GM10266 (cell line): ENCODE measurements around the gene NAT10.

Source experiments
- DNase-seq: peaks from one replicate; pipeline ENCODE4 v3.0.0; 2012; ENCODE audit errors: extremely low spot score
- TF ChIP-seq, protein P1 (sequence below): IDR thresholded peaks from 2 replicates; pipeline ENCODE4 v1.5.1; 2012; ENCODE audit warnings: mild to moderate bottlenecking, low read depth; ENCODE audit not compliant: control insufficient read depth, insufficient read depth; ENCODE audit errors: missing control alignments

The NAT10 gene

GRCh38 chr11:34162493-34162820, 57.0 kb downstream of the NAT10 start:
- no peak for DNase-seq
- TF ChIP-seq, protein P1, sequence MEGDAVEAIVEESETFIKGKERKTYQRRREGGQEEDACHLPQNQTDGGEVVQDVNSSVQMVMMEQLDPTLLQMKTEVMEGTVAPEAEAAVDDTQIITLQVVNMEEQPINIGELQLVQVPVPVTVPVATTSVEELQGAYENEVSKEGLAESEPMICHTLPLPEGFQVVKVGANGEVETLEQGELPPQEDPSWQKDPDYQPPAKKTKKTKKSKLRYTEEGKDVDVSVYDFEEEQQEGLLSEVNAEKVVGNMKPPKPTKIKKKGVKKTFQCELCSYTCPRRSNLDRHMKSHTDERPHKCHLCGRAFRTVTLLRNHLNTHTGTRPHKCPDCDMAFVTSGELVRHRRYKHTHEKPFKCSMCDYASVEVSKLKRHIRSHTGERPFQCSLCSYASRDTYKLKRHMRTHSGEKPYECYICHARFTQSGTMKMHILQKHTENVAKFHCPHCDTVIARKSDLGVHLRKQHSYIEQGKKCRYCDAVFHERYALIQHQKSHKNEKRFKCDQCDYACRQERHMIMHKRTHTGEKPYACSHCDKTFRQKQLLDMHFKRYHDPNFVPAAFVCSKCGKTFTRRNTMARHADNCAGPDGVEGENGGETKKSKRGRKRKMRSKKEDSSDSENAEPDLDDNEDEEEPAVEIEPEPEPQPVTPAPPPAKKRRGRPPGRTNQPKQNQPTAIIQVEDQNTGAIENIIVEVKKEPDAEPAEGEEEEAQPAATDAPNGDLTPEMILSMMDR, result no peak

DNA sequence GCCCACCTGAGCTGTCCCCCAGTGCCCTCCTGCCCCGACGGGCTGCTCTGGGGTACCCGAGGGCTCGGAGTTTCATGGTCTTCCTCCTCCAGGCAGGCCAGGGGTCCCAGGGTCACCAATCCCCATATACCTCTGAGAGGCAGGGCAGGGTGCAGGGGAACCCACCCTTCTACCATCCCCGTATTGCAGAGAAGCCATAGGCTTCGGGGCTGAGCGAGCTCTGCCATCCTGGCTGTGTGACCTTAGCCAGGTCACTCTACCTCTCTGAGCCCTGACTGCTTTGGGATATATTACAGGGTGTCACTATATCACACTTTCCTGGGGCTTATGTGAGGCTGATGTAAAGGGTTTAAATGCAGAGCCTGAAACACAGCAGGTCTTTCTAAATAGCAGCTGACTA, 57.4 kb downstream of the NAT10 start:
- DNase-seq, result no peak
- TF ChIP-seq, protein P1, result no peak

DNA sequence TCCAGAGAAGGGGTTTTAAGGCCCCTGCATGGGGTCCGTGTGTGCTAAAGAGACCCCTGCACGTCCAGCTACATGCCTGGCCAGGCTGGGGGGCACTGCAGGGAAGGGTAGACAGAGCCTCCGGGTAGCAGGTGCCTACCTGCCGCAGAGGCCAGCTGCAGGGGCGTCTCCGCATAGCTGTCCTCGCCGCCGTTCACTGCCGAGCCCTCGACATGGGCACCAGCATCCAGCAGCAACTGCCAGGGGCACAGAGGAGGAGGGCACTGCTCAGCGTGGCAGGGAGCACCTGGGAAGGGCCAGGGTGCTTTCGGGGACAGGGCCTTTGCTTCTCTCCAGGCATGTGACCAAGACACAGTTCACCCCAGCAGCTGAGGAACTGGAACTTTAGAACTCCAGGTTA, 59.7 kb downstream of the NAT10 start:
- DNase-seq, result no peak
- TF ChIP-seq, protein P1, result no peak

DNA sequence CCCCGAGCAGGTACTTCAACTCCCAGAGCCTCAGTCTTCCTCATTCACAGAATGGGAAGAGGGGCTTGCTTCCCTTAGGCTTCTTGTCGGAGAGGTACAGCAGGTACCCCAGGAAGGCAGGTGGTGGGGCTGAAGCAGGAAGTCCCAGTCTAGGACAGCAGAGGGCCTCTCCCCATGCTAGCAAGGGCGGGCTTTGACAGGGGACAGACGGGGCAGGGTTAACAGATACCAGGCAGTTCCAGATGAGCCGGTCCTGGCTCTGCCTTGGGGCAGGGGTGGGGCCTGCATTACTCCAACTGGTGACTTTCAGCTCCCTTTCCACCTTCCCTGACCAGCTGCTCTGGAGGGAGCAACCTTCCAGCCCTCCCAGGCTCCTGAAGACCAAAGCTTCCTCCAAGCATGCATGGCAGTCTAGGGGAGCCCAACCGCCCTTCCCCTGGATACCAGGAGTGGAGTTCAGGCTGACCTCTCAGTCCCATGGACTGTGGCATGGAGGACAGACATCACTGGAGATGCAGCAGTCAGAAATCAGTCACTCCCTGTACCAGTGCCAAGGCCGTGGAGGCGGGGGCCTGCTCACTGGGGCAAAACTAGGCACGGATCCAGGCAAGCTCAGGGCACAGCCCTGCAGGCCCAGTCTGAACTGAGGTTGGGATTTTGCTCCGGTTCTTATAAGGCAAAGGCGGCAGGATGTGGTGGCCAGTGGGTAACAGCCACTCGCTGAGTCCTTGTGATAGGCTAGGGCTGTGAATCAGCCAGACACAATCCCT, 60.5 kb downstream of the NAT10 start:
- no peak for DNase-seq
- TF ChIP-seq, protein P1, result no peak

DNA sequence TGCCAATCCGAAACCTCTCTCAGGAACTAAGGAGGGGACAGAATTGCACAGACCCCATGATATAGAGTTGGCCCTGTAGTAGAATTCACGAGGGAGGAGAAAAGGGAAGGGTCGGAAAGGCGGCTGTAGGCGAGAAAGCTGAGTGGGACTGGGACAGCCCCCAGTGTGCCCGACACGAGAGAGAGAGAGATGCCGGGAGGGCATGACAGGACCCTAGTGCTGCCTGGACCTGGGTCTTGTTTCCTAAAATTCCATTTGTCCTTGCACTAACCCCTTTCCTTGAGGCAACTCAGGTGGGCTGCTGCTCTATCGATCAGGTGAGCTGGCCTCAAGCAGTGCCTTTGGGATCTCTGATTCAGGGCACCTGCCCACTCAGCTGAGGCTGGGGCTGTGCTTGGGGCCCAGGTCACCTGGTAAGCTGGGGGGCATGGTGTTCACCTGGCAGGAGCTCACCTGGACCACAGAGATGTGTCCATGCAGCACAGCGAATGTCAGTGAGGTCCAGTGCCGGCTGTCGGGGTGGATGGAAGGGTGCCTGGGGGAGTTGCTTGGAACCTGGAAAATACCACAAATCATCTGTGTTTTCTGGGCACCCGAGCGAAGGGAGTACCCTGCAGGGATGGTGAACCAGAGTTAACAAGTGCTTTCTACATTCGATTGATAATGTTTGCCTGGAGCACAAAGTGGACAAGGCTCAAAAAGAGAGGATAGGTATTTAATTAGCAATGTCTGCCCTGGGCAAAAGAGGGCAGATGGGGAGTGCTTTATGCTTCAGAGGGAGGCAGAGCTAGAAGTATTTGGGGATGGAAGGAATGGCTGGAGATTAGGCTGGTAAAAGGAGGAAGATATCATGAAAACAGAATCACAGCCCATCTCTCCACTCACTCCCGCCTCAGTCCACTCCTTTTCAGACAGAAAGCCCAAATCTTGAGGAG, 61.6 kb downstream of the NAT10 start:
- TF ChIP-seq, protein P1, result no peak

DNA sequence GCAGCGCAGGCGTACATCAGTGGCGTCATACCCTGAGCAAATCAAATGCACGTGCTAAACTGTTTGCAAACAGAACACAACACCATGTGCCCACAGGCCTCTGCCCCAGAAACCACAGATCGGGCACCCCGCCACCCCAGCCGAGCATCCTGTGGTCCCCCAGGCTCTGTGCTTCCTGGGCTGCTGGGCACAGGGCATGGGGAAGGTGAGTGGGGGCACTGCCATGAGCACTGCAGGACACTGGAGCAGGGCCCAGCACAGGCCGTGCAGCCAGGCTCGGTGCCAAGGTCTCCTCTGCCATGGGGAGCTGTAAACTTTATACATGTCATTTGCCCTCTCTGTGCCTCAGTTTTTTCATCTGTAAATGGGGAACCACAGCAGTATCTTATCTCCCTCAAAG, 62.5 kb downstream of the NAT10 start:
- TF ChIP-seq, protein P1, result no peak
- no peak for DNase-seq

More for the DNA sequence above, 61.6 kb downstream of the NAT10 start:
- no peak for DNase-seq

DNA sequence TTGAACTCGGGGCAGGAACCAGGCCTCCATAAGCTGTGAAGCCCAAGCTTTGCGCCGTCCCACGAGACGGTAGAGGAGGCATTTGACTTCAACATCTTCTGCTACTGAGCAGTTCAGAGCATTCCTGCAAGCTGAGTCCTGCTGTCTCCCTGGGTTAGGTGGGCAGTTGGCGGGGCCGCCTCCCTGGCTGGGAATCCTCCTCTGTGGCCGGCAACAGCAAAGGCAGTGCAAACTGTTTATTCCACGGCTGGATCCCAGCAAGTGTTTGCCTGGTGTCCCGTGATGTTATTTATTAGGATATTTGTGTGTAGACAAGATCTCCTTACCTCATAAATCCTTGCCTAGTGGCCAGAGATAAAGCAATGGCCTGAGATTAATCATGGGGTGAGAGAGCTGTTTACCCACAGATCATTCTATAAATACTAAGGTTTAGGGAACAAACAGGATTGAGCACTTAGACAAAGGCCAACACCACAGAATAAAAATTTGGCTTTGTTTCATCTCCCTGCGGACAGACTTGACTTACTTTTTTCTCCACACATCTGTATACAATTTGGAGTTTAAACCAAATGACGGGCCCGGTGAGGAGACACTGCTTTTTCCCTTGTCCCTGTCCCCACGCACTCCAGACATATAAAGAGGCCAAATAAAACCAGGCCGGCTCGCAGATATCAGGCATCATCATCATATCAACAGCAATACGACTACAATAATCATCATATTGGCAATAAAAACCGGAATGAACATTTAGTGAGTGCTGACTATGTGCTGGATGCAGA, 63.4 kb downstream of the NAT10 start:
- no peak for DNase-seq
- TF ChIP-seq, protein P1, result no peak
